ENCODE results near the gene ALG14. TPM values are rescaled to one million over a fixed set of nuclear protein-coding genes. Genes with fewer than 3 reads are reported as not detected.

ALG14 gene
- total and polyA plus RNA-seq, 2 donors (not counting 3 experiments of a cell fraction or from before 2014, with no cell fraction given): 2.6 to 8.6 TPM

GRCh38 chr1:95084317-95085176 is 11.8 kb upstream of the ALG14 start:
- POLR2A ChIA-PET: interaction anchor here (1.4 kb wide), 1 partner anchor 11 kb away, joined by 3 read pairs; the partner anchor contains the start of gene ALG14
- peak; percentile 39 for DNase-seq (ENCODE audit: low read depth, low spot score)

More at GRCh38 chr1:95084317-95085176, 11.8 kb upstream of the ALG14 start:
- Histone ChIP-seq H4K20me1 (replicated peaks; ENCODE audit: control insufficient read depth, extremely low read depth, insufficient read depth, low read length) (no peaks in the 10 kb centered on the region), H2AFZ (ENCODE audit: low read depth, low read length) (no peak overlapping the region), H3K9me1 (replicated peaks; ENCODE audit: control insufficient read depth, extremely low read depth, insufficient read depth, low read length) (no peaks in the 10 kb centered on the region), H3K9ac (replicated peaks; ENCODE audit: extremely low read depth, insufficient read depth, low read length) (no peak overlapping the region), H3K36me3 (ENCODE audit: control insufficient read depth in 2 of 2, extremely low read depth in 1 of 2, insufficient read depth in 2 of 2, low read length in 2 of 2) (no peaks in the 10 kb centered on the region), H3K27ac (ENCODE audit: insufficient read depth, low read depth, low read length) (no peak overlapping the region), H3K4me3 (replicated peaks in 1 of 3; ENCODE audit: insufficient read depth in 1 of 3, low read depth in 1 of 3, low read length in 3 of 3) (no peak overlapping the region), H3K4me2 (ENCODE audit: insufficient read depth, low read length) (no peak overlapping the region), H3K4me1 (ENCODE audit: control insufficient read depth, extremely low read depth, insufficient read depth, low read length) (peaks cover 16% of the 10 kb centered on the region), H3K27me3 (ENCODE audit: control insufficient read depth in 2 of 2, insufficient read depth in 2 of 2, low read length in 2 of 2) (peaks cover 9 to 17% of the 10 kb centered on the region in 2 experiments), H3K79me2 (ENCODE audit: control insufficient read depth, insufficient read depth, low read length) (no peaks in the 10 kb centered on the region), H3K9me3 (replicated peaks; ENCODE audit: control insufficient read depth, insufficient read depth, low read length) (no peaks in the 10 kb centered on the region)
- BruUV-seq (replicated peaks): no TSS peak
- FAIRE-seq: no peak
- dilution Hi-C loops (cut with MboI; ENCODE audit: extremely low pct_ligation_motif_present, low sequenced_read_pairs) (no loop called here), intact Hi-C loops (cut with micrococcal nuclease) (loop anchor here (1.0 kb wide), 1 partner anchor 149 kb away; no protein-coding TSS in a partner anchor)
- TF ChIP-seq GATA2 (IDR thresholded peaks at IDR 0.05; ENCODE audit: insufficient read depth, insufficient read length, low read depth, low read length) (peak; percentile 65), CTCF (IDR thresholded peaks at IDR 0.05; ENCODE audit: extremely low read depth in 1 of 2, insufficient read depth in 1 of 2, low read depth in 1 of 2, low read length in 2 of 2) (peak; percentile 59 to 60), MYC (IDR thresholded peaks at IDR 0.05; ENCODE audit: low read depth, low read length) (no peak)
- CTCF ChIA-PET: interaction anchor here (0.5 to 3.3 kb wide), 17 partner anchors 9 to 765 kb away, joined by 3 to 51 read pairs (median 4); partner anchors contain the start of genes ALG14, RWDD3 and TLCD4

All from endothelial cell of umbilical vein (primary cell).